Astrocyte (in vitro differentiated cells and primary cell): ENCODE measurements around the gene ZCCHC24. TPM values are rescaled to one million over a fixed set of nuclear protein-coding genes. Genes with fewer than 3 reads are reported as not detected.

ENCODE experiments used
- DNase-seq: peaks from one replicate; pipeline ENCODE4 v3.0.0-alpha.2; 2010; ENCODE audit warnings: low read depth
- FAIRE-seq: peaks from 2 replicates; lab custom pipeline; 2011; peaks lifted over from hg19 to GRCh38; lab: Jason Lieb, UNC
- H2AFZ ChIP-seq: 2 replicates; pipeline ENCODE4 v1.6.0; 2012; ENCODE audit warnings: low read depth, low read length, inconsistent platforms
- H3K27ac ChIP-seq: 2 replicates; pipeline ENCODE4 v1.5.1; 2011; ENCODE audit warnings: low read depth, low read length, inconsistent platforms
- H3K27me3 ChIP-seq: 2 replicates; pipeline ENCODE4 v1.6.0; 2011; ENCODE audit warnings: low read length, inconsistent platforms; ENCODE audit not compliant: insufficient read depth
- H3K36me3 ChIP-seq: 2 replicates; pipeline ENCODE4 v1.5.1; 2011; ENCODE audit warnings: low read length, inconsistent platforms; ENCODE audit not compliant: insufficient read depth
- H3K4me1 ChIP-seq: 2 replicates; pipeline ENCODE4 v1.5.1; 2011; ENCODE audit warnings: low read length, inconsistent platforms; ENCODE audit not compliant: insufficient read depth
- H3K4me2 ChIP-seq: 2 replicates; pipeline ENCODE4 v1.6.0; 2012; ENCODE audit warnings: low read length, inconsistent platforms
- H3K4me3 ChIP-seq: 2 replicates; pipeline ENCODE4 v1.5.1; 2011; ENCODE audit warnings: low read depth, mild to moderate bottlenecking, low read length, inconsistent platforms; ENCODE audit not compliant: insufficient read depth
- H3K79me2 ChIP-seq: 2 replicates; pipeline ENCODE4 v1.6.0; 2012; ENCODE audit warnings: mild to moderate bottlenecking, low read length, inconsistent platforms; ENCODE audit not compliant: insufficient read depth
- H3K9ac ChIP-seq: 2 replicates; pipeline ENCODE4 v1.6.0; 2012; ENCODE audit warnings: mild to moderate bottlenecking, low read length, inconsistent platforms
- H3K9me3 ChIP-seq: 2 replicates; pipeline ENCODE4 v1.5.1; 2012; ENCODE audit warnings: low read depth, mild to moderate bottlenecking, low read length, inconsistent platforms; ENCODE audit not compliant: insufficient read depth
- H4K20me1 ChIP-seq: 2 replicates; pipeline ENCODE4 v1.6.0; 2012; ENCODE audit warnings: low read length, inconsistent platforms; ENCODE audit not compliant: insufficient read depth
- H3K27ac Mint-ChIP-seq: one replicate; pipeline ENCODE4 v1.8.0; 2021; ENCODE audit warnings: mild to moderate bottlenecking, mixed read lengths; ENCODE audit not compliant: unreplicated experiment
- H3K27me3 Mint-ChIP-seq: one replicate; pipeline ENCODE4 v1.8.0; 2021; ENCODE audit warnings: low read depth, mixed read lengths; ENCODE audit not compliant: unreplicated experiment
- H3K36me3 Mint-ChIP-seq: one replicate; pipeline ENCODE4 v1.8.0; 2021; ENCODE audit warnings: low read depth, mixed read lengths; ENCODE audit not compliant: unreplicated experiment
- H3K4me1 Mint-ChIP-seq: one replicate; pipeline ENCODE4 v1.8.0; 2021; ENCODE audit warnings: low read depth, mixed read lengths; ENCODE audit not compliant: unreplicated experiment
- H3K4me3 Mint-ChIP-seq: one replicate; pipeline ENCODE4 v1.8.0; 2021; ENCODE audit warnings: mild to moderate bottlenecking, moderate library complexity, mixed read lengths; ENCODE audit not compliant: unreplicated experiment
- H3K9me3 Mint-ChIP-seq: one replicate; pipeline ENCODE4 v1.8.0; 2021; ENCODE audit warnings: mild to moderate bottlenecking, mixed read lengths; ENCODE audit not compliant: unreplicated experiment
- CTCF ChIP-seq: IDR thresholded peaks from 2 replicates; pipeline ENCODE4 v1.5.1; 2011; ENCODE audit warnings: low read depth, mild to moderate bottlenecking, inconsistent platforms, low read length, moderate library complexity; ENCODE audit not compliant: insufficient read depth
- EZH2 ChIP-seq: IDR thresholded peaks from 2 replicates; pipeline ENCODE4 v1.6.1; 2012; ENCODE audit warnings: mild to moderate bottlenecking, low read length, inconsistent platforms; ENCODE audit not compliant: insufficient read depth
- total RNA-seq: library from RNA; stranded (reverse); gene quantifications from 2 replicates; pipeline ENCODE4 v1.2.1, GENCODE V29; 2021

The ZCCHC24 gene
- total RNA-seq, 1 donor from 2014 or later = 21.4 TPM

DNA sequence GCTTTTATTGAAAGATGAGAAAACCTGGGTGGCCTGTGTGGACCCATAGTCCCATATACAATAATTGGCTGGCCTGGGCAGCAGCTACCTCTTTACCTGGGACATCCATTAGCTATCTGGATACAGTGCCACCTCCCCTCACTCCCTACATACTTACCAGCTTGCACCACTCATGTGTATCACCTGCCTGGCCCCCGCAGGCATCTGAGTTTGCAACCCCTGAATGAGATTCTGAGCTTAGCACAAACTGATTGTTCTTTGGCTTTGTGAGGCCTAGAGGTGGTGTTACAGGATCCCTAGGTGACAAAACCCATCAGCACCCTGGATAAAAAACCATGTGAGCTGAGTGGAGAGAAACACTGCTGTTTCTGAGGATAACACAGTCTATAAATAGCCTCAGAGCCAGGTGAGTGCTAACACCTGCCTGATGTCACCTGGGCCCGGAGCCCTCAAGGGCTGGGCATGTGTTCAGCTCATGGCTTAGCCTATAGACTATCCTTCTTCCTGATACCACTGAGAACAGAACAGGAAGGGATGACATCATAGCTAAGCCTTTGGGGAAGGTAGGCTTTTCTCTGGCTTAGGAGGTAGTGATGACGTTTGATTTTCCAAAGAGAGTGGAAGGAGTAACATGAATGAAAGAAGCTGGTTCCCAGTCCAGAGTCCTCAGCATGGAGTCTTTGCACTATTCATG is 100.8 kb downstream of the ZCCHC24 start:
- FAIRE-seq = no peak
- Mint-ChIP-seq H3K4me3 (no peak overlapping the region), H3K9me3 (no peaks in the 10 kb centered on the region), H3K4me1 (peaks cover 2% of the 10 kb centered on the region), H3K27me3 (peaks cover 20% of the 10 kb centered on the region), H3K27ac (no peak overlapping the region), H3K36me3 (peaks cover 2% of the 10 kb centered on the region)
- TF ChIP-seq EZH2 (no peak), CTCF (no peak)
- Histone ChIP-seq H3K4me2 (no peak overlapping the region), H3K27me3 (no peaks in the 10 kb centered on the region), H3K79me2 (peaks cover 24% of the 10 kb centered on the region), H3K9ac (no peak overlapping the region), H3K27ac (no peak overlapping the region), H2AFZ (no peak overlapping the region), H4K20me1 (peaks cover 15% of the 10 kb centered on the region), H3K4me1 (peaks cover 19% of the 10 kb centered on the region), H3K9me3 (no peaks in the 10 kb centered on the region), H3K4me3 (no peak overlapping the region), H3K36me3 (no peaks in the 10 kb centered on the region)
- DNase-seq = no peak

- DNase-seq = no peak
These were observed 102.4 kb downstream of the ZCCHC24 start for GRCh38 chr10:79342811-79343561.

GRCh38 chr10:79342295-79342761 is 103.1 kb downstream of the ZCCHC24 start:
- H4K20me1 ChIP-seq = no peaks in the 10 kb centered on the region
- Mint-ChIP-seq H3K27me3 (peaks cover 25% of the 10 kb centered on the region), H3K36me3 (no peaks in the 10 kb centered on the region), H3K4me1 (peaks cover 2% of the 10 kb centered on the region), H3K4me3 (no peak overlapping the region), H3K27ac (no peak overlapping the region), H3K9me3 (peaks cover 2% of the 10 kb centered on the region)
- no peaks in the 10 kb centered on the region for H3K36me3 ChIP-seq
- no peaks in the 10 kb centered on the region for H3K27me3 ChIP-seq
- no peak overlapping the region for H3K9ac ChIP-seq
- H2AFZ ChIP-seq = no peak overlapping the region
- TF ChIP-seq CTCF (no peak), EZH2 (no peak)
- peaks cover under 1% of the 10 kb centered on the region for H3K79me2 ChIP-seq
- H3K4me3 ChIP-seq = no peak overlapping the region
- DNase-seq = no peak
- H3K9me3 ChIP-seq = no peaks in the 10 kb centered on the region
- no peak for FAIRE-seq
- H3K4me1 ChIP-seq = no peaks in the 10 kb centered on the region
- H3K4me2 ChIP-seq = no peak overlapping the region
- no peak overlapping the region for H3K27ac ChIP-seq

More at GRCh38 chr10:79342811-79343561, 102.4 kb downstream of the ZCCHC24 start:
- Histone ChIP-seq H3K9me3 (no peaks in the 10 kb centered on the region), H3K4me1 (peaks cover 4% of the 10 kb centered on the region), H2AFZ (no peak overlapping the region), H3K4me2 (no peak overlapping the region), H3K27me3 (no peaks in the 10 kb centered on the region), H4K20me1 (no peaks in the 10 kb centered on the region), H3K9ac (no peak overlapping the region), H3K79me2 (peaks cover 7% of the 10 kb centered on the region), H3K4me3 (no peak overlapping the region), H3K36me3 (no peaks in the 10 kb centered on the region), H3K27ac (no peak overlapping the region)
- no peak overlapping the region for H3K4me3 Mint-ChIP-seq
- TF ChIP-seq EZH2 = no peak
- no peak overlapping the region for H3K27ac Mint-ChIP-seq
- H3K36me3 Mint-ChIP-seq = no peaks in the 10 kb centered on the region
- FAIRE-seq = no peak
- peaks cover 2% of the 10 kb centered on the region for H3K9me3 Mint-ChIP-seq
- peaks cover 2% of the 10 kb centered on the region for H3K4me1 Mint-ChIP-seq
- peaks cover 25% of the 10 kb centered on the region for H3K27me3 Mint-ChIP-seq
